DOHH2 (cell line): ENCODE measurements around the gene BMERB1.
"Not testable (repeated sequence)": the region's sequence is repeated elsewhere in the genome, so short reads cannot be mapped to it uniquely, and the experiment has no call there.

Experiments
- H3F3A ChIP-seq: fragments of 200-600 bp; sonication (generic), shearing (Covaris generic); 2 replicates; pipeline ENCODE4 v1.6.0; 2016; ENCODE audit warnings: antibody characterized with exemption, mild to moderate bottlenecking; ENCODE audit not compliant: control insufficient read depth, insufficient read depth
- H3K27ac ChIP-seq: fragments of 200-600 bp; sonication (generic); 2 replicates; pipeline ENCODE4 v1.5.1; 2014; ENCODE audit warnings: low read depth, mild to moderate bottlenecking, low read length, moderate library complexity
- H3K27me3 ChIP-seq: fragments of 200-600 bp; sonication (generic); 2 replicates; pipeline ENCODE4 v1.6.1; 2014; ENCODE audit warnings: mild to moderate bottlenecking, low read length, mixed read lengths; ENCODE audit not compliant: control insufficient read depth
- H3K36me3 ChIP-seq: fragments of 200-600 bp; sonication (generic); 2 replicates; pipeline ENCODE4 v1.6.1; 2014; ENCODE audit warnings: mild to moderate bottlenecking, low read length, moderate library complexity, mixed read lengths; ENCODE audit not compliant: control insufficient read depth
- H3K4me1 ChIP-seq: fragments of 200-600 bp; sonication (generic); 2 replicates; pipeline ENCODE4 v1.6.1; 2014; ENCODE audit warnings: mild to moderate bottlenecking, low read length, mixed read lengths; ENCODE audit not compliant: control insufficient read depth
- H3K4me2 ChIP-seq: fragments of 200-600 bp; sonication (generic); 2 replicates; pipeline ENCODE4 v1.6.0; 2014; ENCODE audit warnings: mild to moderate bottlenecking, low read length, moderate library complexity
- H3K4me3 ChIP-seq: fragments of 200-600 bp; sonication (generic); 2 replicates; pipeline ENCODE4 v1.5.1; 2014; ENCODE audit warnings: mild to moderate bottlenecking, low read length, mixed read lengths
- H3K79me2 ChIP-seq: fragments of 200-600 bp; sonication (generic); 2 replicates; pipeline ENCODE4 v1.6.1; 2014; ENCODE audit warnings: mild to moderate bottlenecking, low read length, mixed read lengths; ENCODE audit not compliant: control insufficient read depth
- H3K9me2 ChIP-seq: fragments of 200-600 bp; sonication (generic); replicated peaks from 2 replicates; pipeline ENCODE4 v1.6.1; 2014; ENCODE audit warnings: mild to moderate bottlenecking, low read length, mixed read lengths; ENCODE audit not compliant: control insufficient read depth
- H3K9me3 ChIP-seq: fragments of 200-600 bp; sonication (generic); 2 replicates; pipeline ENCODE4 v1.6.1; 2014; ENCODE audit warnings: antibody characterized with exemption, low read length, mixed read lengths; ENCODE audit not compliant: control insufficient read depth, insufficient read depth
- H4K20me1 ChIP-seq: fragments of 200-600 bp; sonication (generic); 2 replicates; pipeline ENCODE4 v1.6.0; 2014; ENCODE audit warnings: low read depth, mild to moderate bottlenecking, antibody characterized with exemption, low read length, moderate library complexity; ENCODE audit not compliant: control insufficient read depth, insufficient read depth
- CTCF ChIP-seq: fragments of 200-600 bp; sonication (generic); IDR thresholded peaks from one replicate; pipeline ENCODE4 v1.5.1; 2014; ENCODE audit warnings: antibody characterized with exemption, mild to moderate bottlenecking, low read depth, low read length; ENCODE audit not compliant: poor library complexity, severe bottlenecking
- EZH2phosphoT487 ChIP-seq: fragments of 200-600 bp; sonication (generic); IDR thresholded peaks from 2 replicates; pipeline ENCODE4 v1.6.1; 2017; ENCODE audit warnings: borderline replicate concordance, mild to moderate bottlenecking, antibody characterized with exemption, low read length, moderate library complexity, mixed read lengths

Gene BMERB1

DNA sequence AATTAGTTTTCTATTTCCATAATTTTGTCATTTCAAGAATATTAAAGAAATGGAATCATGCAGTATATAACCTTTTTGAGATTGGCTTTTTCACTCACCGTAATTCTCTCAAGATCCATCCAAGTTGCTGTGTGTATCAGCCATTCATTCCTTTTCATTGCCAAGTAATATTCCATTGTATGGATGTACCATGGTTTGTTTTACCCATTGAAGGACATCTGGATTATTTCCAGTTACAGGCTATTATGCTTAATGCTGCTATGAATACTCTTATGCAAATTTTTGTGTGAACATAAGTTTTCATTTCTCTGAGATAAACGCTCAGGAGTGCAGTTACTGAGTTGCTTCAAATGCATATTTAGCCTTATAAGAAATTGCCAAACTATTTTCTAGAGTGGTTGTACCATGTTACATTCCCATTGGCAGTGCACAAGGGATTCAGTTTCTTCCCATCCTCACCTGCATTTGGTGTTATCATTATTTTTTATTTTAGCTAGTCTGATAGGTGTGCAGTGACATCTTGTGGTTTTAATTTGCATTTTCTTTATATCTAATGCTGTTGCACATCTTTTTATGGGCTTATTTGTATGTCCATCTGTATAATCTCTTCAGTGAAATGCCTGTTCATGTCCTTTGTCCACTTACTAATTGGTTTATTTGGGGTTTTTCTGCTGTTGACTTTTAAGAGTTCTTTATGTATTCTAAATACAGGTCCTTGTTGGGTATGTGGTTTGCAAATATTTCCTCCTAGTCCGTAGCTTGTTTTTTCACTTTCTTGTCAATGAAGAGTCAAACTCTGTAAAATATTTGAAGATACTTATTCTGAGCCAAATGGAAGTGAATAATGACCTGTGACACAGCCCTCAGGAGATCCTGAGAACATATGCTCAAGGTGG is 32.7 kb downstream of the BMERB1 start:
- Histone ChIP-seq H3K27ac (no peak overlapping the region), H4K20me1 (no peaks in the 10 kb centered on the region), H3K9me2 (no peaks in the 10 kb centered on the region), H3K4me3 (no peak overlapping the region), H3K4me2 (no peak overlapping the region), H3K9me3 (no peaks in the 10 kb centered on the region), H3F3A (no peaks in the 10 kb centered on the region), H3K27me3 (peaks cover 7% of the 10 kb centered on the region; the same call in 1 of the 2 replicates), H3K36me3 (no peaks in the 10 kb centered on the region), H3K79me2 (no peaks in the 10 kb centered on the region), H3K4me1 (peaks cover 7% of the 10 kb centered on the region)
- TF ChIP-seq EZH2phosphoT487 (no peak), CTCF (peak; percentile 44)

- H3K27ac ChIP-seq, H3K4me2 ChIP-seq, H3K4me3 ChIP-seq, H3K79me2 ChIP-seq, H3K9me3 ChIP-seq, H4K20me1 ChIP-seq, H3K9me2 ChIP-seq, H3K4me1 ChIP-seq, H3F3A ChIP-seq, H3K36me3 ChIP-seq: not testable (repeated sequence)
- H3K27me3 ChIP-seq, result peaks cover 13% of the 10 kb centered on the region
Observed at GRCh38 chr16:15476971-15477370, 42.6 kb downstream of the BMERB1 start.

DNA sequence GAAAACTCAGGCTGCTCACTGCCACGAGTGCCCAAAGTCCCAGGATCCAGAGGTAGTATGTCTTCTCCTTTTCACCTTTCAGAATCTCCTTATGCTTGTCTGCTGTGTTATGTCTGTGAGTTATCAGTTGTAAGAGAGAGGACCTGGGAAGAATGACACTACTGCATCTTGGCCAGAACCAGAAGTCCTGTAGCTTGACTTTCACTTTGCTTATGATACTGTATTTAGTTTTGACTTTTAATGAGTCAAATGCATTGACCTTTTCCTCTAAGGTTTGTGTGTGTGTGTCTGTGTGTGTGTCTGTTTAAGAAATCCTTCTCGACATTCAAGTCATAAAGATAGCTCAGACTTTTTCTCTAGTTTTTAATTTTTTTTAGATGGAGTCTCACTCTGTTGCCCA is 43.4 kb downstream of the BMERB1 start:
- Histone ChIP-seq H3K79me2 (no peaks in the 10 kb centered on the region), H3K9me3 (no peaks in the 10 kb centered on the region), H3K4me2 (no peak overlapping the region), H3K9me2 (no peaks in the 10 kb centered on the region), H3F3A (no peaks in the 10 kb centered on the region), H3K4me3 (no peak overlapping the region), H3K27me3 (peaks cover 10% of the 10 kb centered on the region; the same call in 1 of the 2 replicates), H3K4me1 (no peaks in the 10 kb centered on the region), H3K36me3 (no peaks in the 10 kb centered on the region), H3K27ac (no peak overlapping the region), H4K20me1 (no peaks in the 10 kb centered on the region)
- TF ChIP-seq CTCF (no peak), EZH2phosphoT487 (no peak)

GRCh38 chr16:15482068-15482747 is 47.8 kb downstream of the BMERB1 start:
- Histone ChIP-seq H4K20me1 (no peaks in the 10 kb centered on the region), H3K27ac (no peak overlapping the region), H3K36me3 (no peaks in the 10 kb centered on the region), H3K27me3 (peaks cover 13% of the 10 kb centered on the region; the same call in 1 of the 2 replicates), H3K79me2 (no peaks in the 10 kb centered on the region), H3F3A (no peaks in the 10 kb centered on the region), H3K4me1 (no peaks in the 10 kb centered on the region), H3K4me2 (no peak overlapping the region), H3K4me3 (no peak overlapping the region), H3K9me2 (no peaks in the 10 kb centered on the region), H3K9me3 (no peaks in the 10 kb centered on the region)
- TF ChIP-seq CTCF (no peak), EZH2phosphoT487 (no peak)
